ENCODE data around the gene CASP3.

CASP3 gene

GRCh38 chr4:184649026-184649970, at the start of gene CASP3, which contains the start of gene PRIMPOL:
Gene CASP3, minus strand, starts transcription at chr4:184649447. Its CDS starts 10,994 bp downstream, at chr4:184638453.
Gene PRIMPOL, plus strand, starts transcription at chr4:184649738. Its CDS starts 7,403 bp downstream, at chr4:184657141.
- peak; percentile 93 for DNase-seq

DNA sequence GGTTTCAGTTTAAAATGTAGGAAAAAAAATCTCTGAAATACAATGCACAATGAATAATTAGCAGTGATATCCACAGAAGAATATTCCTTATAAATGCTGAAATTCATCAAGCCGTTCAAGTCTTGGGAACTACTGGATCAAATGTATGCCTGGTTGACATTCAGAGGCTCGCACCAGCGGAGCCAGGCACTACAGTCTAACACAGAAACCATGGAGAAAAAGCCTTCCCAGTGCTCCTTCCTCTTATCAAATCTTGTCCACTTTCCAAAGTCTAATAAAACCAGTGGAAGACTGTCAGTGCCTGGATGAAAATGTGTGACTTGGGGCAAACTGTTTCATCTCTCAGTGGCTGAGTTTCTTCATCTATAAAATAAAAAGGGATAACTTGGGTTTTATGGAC, 48.7 kb upstream of the CASP3 start:
- no peak for DNase-seq

DNA sequence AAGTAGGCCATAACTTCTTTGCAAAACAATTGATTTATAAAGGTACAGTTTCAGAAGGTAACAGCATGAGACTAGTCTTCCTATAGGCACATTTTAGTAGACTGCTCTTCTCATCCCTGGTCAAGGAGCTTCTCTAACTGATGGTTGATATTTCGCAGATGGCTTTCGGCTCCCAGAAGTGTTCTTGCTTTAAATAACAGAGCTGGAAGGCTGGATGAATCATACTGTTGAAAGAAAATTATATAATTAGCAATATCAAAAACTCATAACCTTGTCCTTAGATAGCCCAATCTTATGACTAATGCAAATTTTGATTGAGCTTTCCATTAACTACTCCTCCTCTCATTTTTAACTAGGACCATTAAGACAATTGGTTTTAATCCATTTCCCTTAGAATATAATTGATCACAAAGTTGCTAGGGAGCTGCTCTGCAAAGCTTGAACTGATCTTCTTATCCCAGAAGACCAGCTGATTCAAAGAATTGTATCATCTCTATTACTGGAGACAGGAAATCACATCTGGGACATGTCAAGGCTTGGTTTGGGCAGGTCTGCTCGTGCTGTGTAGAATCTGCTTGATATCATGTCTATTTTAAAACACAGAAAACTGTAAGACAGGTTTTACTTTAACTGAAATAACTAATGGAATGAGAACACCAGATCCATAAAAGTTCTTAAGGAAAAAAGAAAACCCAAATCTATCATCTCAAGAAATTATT, 46.1 kb upstream of the CASP3 start:
- no peak for DNase-seq

DNA sequence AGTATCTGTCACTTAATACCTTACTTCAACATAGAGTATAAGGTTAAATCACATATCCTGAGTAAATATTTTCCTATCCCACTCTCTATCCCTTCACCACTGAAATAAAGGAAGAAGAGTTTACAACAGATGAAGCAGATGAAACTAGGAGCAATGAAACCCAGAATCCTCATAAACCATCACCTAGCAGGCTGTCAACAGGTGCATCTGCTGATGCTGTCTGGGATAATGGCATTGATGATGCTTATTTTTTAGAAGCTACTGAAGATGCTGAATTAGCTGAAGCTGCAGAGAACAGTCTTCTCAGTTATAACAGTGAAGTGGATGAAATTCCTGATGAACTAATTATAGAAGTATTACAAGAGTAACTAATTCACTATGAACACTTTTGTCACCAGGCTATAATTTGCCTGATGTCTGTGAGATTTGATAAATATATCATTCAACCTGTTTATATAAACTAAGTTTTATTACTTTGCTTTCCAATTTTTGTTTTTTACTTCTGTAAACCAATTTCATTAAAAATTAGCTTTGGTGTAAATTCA, 45.2 kb upstream of the CASP3 start:
- DNase-seq, result no peak

- no peak for DNase-seq
Measured at GRCh38 chr4:184693056-184693455, 43.8 kb upstream of the CASP3 start.

DNA sequence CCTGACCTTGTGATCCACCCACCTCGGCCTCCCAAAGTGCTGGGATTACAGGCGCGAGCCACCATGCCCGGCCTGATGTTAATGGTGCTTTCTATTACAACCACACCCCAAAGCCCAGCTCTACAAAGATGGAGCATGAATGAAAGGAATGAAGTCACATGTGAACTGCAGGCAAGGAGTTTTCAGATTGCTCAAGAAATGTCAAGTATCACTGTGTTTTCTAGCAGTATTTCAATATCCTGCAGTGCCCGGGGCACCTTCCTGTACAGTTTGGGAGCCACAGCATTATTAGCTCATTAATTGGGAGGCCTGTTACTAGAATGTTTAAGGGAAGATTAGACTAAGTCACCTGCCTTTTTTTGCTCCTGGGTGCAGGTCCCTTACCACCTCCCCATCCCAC, 40.4 kb upstream of the CASP3 start:
- DNase-seq, result no peak

DNA sequence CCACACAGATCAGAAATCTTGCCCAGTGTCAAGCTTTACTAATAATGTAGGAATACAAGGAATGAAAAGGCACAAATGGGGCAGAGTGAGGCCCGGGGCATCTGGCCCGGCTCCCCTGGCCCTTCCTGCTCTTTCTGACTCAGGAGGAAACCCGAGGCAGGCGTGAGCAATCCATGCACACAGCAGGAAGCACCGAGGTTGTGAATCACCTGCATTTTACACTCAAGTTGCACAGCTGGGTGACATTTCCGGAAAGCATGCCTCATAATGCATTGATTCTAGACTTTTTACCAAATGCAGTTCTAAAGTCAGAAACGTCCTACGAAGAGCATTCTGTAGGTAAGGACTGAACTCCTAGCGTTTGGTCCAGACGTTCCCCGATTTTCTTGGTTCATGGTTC, 39.2 kb upstream of the CASP3 start:
- DNase-seq, result no peak

GRCh38 chr4:184688005-184688404, 38.8 kb upstream of the CASP3 start:
- DNase-seq, result no peak

- no peak for DNase-seq
Measured at GRCh38 chr4:184684491-184685189, 35.4 kb upstream of the CASP3 start.

GRCh38 chr4:184681916-184682315, 32.7 kb upstream of the CASP3 start:
- DNase-seq, result no peak

DNA sequence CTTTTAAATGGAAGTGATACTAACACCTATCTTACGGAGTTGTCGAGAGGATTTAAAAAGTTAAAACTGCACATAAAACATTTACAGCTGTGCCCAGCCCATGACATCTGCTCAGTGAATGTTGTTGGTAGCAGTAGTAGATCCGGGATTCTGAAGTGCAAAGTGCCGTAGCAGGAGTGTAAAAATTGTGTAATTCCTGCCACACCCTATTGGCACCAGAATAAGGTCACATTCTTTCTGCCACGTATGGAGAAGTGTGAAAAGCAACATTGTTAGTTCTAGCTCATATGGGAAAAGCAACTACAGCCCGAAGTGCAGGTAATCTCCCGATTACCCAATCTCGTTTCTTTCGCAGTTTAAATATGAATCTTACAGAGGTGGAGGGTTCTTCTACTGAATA, 31.5 kb upstream of the CASP3 start:
- no peak for DNase-seq

GRCh38 chr4:184675821-184676492, 26.7 kb upstream of the CASP3 start:
- no peak for DNase-seq

- DNase-seq, result no peak
Measured at GRCh38 chr4:184675018-184675417, 25.8 kb upstream of the CASP3 start.

- no peak for DNase-seq
Measured at GRCh38 chr4:184674011-184674410, 24.8 kb upstream of the CASP3 start.

DNA sequence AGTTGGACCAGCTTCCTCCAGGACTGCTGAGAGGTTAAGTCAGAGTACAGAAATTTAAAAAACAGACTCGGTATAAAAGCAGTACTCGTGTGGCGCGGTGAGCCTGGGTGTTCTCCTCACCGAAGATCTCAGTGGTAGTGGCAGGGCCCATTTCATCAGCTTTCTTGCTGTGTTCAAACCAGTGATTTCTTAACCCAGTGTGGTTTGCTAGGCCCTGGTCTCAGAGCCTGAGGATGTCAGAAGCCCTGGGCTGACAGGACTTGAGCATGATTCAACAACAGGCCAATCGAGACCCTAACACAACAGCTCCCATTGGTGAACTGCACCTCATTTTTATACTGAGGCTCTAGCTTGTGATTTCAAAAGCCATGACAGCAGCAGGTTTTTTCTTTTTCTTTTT, 23.5 kb upstream of the CASP3 start:
- DNase-seq, result no peak

GRCh38 chr4:184671101-184671500, 21.9 kb upstream of the CASP3 start:
- DNase-seq, result no peak

GRCh38 chr4:184669251-184669650, 20.0 kb upstream of the CASP3 start:
- DNase-seq, result no peak

GRCh38 chr4:184668511-184669114, 19.4 kb upstream of the CASP3 start:
- no peak for DNase-seq

DNA sequence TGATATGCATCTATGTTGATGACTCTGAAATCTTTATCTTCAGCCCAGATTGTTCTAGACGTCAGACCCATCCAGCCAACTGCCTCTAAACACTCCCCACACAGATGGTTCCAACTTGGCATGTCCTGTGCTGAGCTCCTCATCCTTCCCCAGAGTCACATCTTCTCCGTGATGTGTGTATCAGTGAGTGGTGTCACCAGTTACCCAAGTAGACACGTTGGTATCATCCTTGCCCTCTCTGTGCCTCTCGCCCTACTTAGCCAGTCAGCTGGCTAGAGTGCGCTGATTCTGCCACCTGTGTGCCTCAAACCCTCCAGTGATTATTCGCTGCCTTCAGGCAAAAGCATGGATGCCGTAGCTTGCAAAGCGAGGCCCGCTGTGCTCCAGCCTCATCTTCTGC, 18.8 kb upstream of the CASP3 start:
- DNase-seq, result no peak

DNA sequence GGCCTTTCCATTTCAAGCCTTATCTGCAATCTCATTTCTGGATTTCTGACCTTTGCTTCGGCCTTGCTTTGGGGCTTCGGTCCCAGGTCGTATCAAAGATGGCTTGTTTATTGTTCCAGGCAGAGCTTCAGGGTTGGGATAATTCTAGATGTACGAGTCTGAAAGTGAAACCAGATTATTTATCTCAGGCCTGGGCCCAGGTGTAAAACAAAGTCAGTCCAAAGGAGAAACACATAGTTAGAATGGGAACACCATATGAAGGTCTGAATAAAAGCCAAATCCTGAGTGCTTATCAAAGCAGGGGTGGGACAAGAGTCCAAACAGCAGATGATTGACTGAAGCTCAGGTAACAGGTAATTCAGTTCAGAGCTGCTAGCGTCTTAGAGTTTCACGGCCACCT, 17.4 kb upstream of the CASP3 start:
- no peak for DNase-seq

- no peak for DNase-seq
Measured at GRCh38 chr4:184664445-184665210, 15.4 kb upstream of the CASP3 start.
